GM23248 (cell line): ENCODE results near the gene DDC.

Source experiments
- EZH2 ChIP-seq: fragments of 200-600 bp; sonication (generic); IDR thresholded peaks from 2 replicates; pipeline ENCODE4 v1.6.1; 2018; ENCODE audit warnings: antibody characterized with exemption, mild to moderate bottlenecking; ENCODE audit not compliant: insufficient read depth, poor library complexity, severe bottlenecking
- EZH2phosphoT487 ChIP-seq: fragments of 200-600 bp; sonication (generic); IDR thresholded peaks from 2 replicates; pipeline ENCODE4 v1.6.1; 2018; ENCODE audit warnings: antibody characterized with exemption, moderate library complexity, mild to moderate bottlenecking, low read depth; ENCODE audit not compliant: insufficient read depth

- TF ChIP-seq EZH2phosphoT487 (no peak), EZH2 (no peak)
Observed at GRCh38 chr7:50594734-50595485, 29.7 kb upstream of the DDC start.
